Esophagus (tissue), 2 donors: Measurements from ENCODE around the gene CCDC91. TPM values are rescaled to one million over a fixed set of nuclear protein-coding genes. Genes with fewer than 3 reads are reported as not detected.

Source experiments
- H3K27ac ChIP-seq, 2 donors: one replicate each; pipeline ENCODE4 v1.5.1; 2013; ENCODE audit warnings: low read depth in 2 of 2, mild to moderate bottlenecking in 2 of 2, inconsistent platforms in 1 of 2, low read length in 1 of 2, moderate library complexity in 1 of 2
- H3K27me3 ChIP-seq, 2 donors: one replicate each; pipeline ENCODE4 v1.6.1; 2013; ENCODE audit warnings: low read length in 2 of 2, control low read depth in 1 of 2, mild to moderate bottlenecking in 1 of 2; ENCODE audit not compliant: insufficient read depth in 2 of 2, control insufficient read depth in 1 of 2
- H3K36me3 ChIP-seq, 2 donors: one replicate each; pipeline ENCODE4 v1.6.1; 2013; ENCODE audit warnings: low read length in 1 of 2; ENCODE audit not compliant: control insufficient read depth in 2 of 2, insufficient read depth in 2 of 2
- H3K4me1 ChIP-seq, 2 donors: one replicate each; pipeline ENCODE4 v1.6.1; 2013; ENCODE audit warnings: low read length in 1 of 2; ENCODE audit not compliant: control insufficient read depth in 2 of 2, insufficient read depth in 2 of 2
- H3K4me3 ChIP-seq, 2 donors: one replicate each; pipeline ENCODE4 v1.5.1; 2013; ENCODE audit warnings: low read length in 2 of 2, mild to moderate bottlenecking in 2 of 2, low read depth in 1 of 2, moderate library complexity in 1 of 2
- H3K9me3 ChIP-seq, 2 donors: one replicate each; pipeline ENCODE4 v1.6.1; 2013; ENCODE audit warnings: mild to moderate bottlenecking in 2 of 2, low read depth in 1 of 2, low read length in 1 of 2, moderate library complexity in 1 of 2; ENCODE audit not compliant: control insufficient read depth in 2 of 2, insufficient read depth in 1 of 2
- WGBS, 2 donors: extraction: QIAGEN DNeasy Blood & Tissue Kit; methylation state at CpG; one replicate each; pipeline ENCODE4 v1.1.7; 2013; 5-methylcytosine and 5-hydroxymethylcytosine counted together
- polyA plus RNA-seq, 2 donors: library from polyadenylated mRNA; stranded (reverse); fragments of 200-250 nt; gene quantifications; one replicate each; pipeline ENCODE4 v1.2.3, GENCODE V29; 2013
- donor health status: healthy with polysubstance abuse.
- donor health status: Bipolar disorder and iron deficiency.

Gene CCDC91
- polyA plus RNA-seq, 2 donors: 10.6 to 11.8 TPM

GRCh38 chr12:28507867-28508266 is 317.6 kb downstream of the CCDC91 start:
- 95 to 97% methylated on average over 3 of the region's 3 CpGs for WGBS, 2 donors
- Histone ChIP-seq H3K27ac (no peak overlapping the region), H3K27me3 (peaks cover 0 to 2% of the 10 kb centered on the region in 2 donors), H3K4me3 (no peak overlapping the region), H3K9me3 (no peaks in the 10 kb centered on the region), H3K36me3 (no peaks in the 10 kb centered on the region), H3K4me1 (no peaks in the 10 kb centered on the region)

- no peaks in the 10 kb centered on the region for H3K9me3 ChIP-seq
- H3K4me1 ChIP-seq: no peaks in the 10 kb centered on the region
- H3K27ac ChIP-seq: no peak overlapping the region
- H3K36me3 ChIP-seq: no peaks in the 10 kb centered on the region
- peaks cover 0 to 2% of the 10 kb centered on the region in 2 donors for H3K27me3 ChIP-seq
- 66 to 77% methylated on average over 6 of the region's 6 CpGs for WGBS, 2 donors
- H3K4me3 ChIP-seq: no peak overlapping the region
Observed at GRCh38 chr12:28512406-28512805, 322.1 kb downstream of the CCDC91 start.

- no peaks in the 10 kb centered on the region for H3K9me3 ChIP-seq
- H3K36me3 ChIP-seq: no peaks in the 10 kb centered on the region
- WGBS, 2 donors: 42 to 65% methylated on average over 1 of the region's 1 CpG
- no peak overlapping the region for H3K4me3 ChIP-seq
- H3K27me3 ChIP-seq: peaks cover 0 to 2% of the 10 kb centered on the region in 2 donors
- no peaks in the 10 kb centered on the region for H3K4me1 ChIP-seq
- H3K27ac ChIP-seq: no peak overlapping the region
Observed at GRCh38 chr12:28512876-28513275, 322.6 kb downstream of the CCDC91 start.

- Histone ChIP-seq H3K4me1 (no peaks in the 10 kb centered on the region), H3K27ac (no peak overlapping the region), H3K9me3 (no peaks in the 10 kb centered on the region), H3K36me3 (no peaks in the 10 kb centered on the region), H3K27me3 (peaks cover 0 to 2% of the 10 kb centered on the region in 2 donors), H3K4me3 (no peak overlapping the region)
- 93 to 94% methylated on average over 1 of the region's 1 CpG for WGBS, 2 donors
Observed at GRCh38 chr12:28513983-28514382, 323.7 kb downstream of the CCDC91 start.

- H3K4me3 ChIP-seq: no peak overlapping the region
- 18 to 43% methylated on average over 1 of the region's 1 CpG for WGBS, 2 donors
- no peak overlapping the region for H3K27ac ChIP-seq
- H3K27me3 ChIP-seq: no peaks in the 10 kb centered on the region
- no peaks in the 10 kb centered on the region for H3K4me1 ChIP-seq
- no peaks in the 10 kb centered on the region for H3K9me3 ChIP-seq
- no peaks in the 10 kb centered on the region for H3K36me3 ChIP-seq
Observed at GRCh38 chr12:28517101-28517500, 326.8 kb downstream of the CCDC91 start.

GRCh38 chr12:28527631-28528249 is 337.5 kb downstream of the CCDC91 start:
- Histone ChIP-seq H3K36me3 (no peaks in the 10 kb centered on the region), H3K27me3 (no peaks in the 10 kb centered on the region), H3K4me1 (peaks cover 0 to 4% of the 10 kb centered on the region in 2 donors), H3K27ac (no peak overlapping the region), H3K4me3 (no peak overlapping the region), H3K9me3 (no peaks in the 10 kb centered on the region)
- 78 to 93% methylated on average over 5 of the region's 5 CpGs for WGBS, 2 donors

- no peaks in the 10 kb centered on the region for H3K9me3 ChIP-seq
- H3K27me3 ChIP-seq: no peaks in the 10 kb centered on the region
- WGBS, 2 donors: 75 to 82% methylated on average over 2 of the region's 2 CpGs
- H3K36me3 ChIP-seq: no peaks in the 10 kb centered on the region
- H3K4me3 ChIP-seq: no peak overlapping the region
- H3K27ac ChIP-seq: no peak overlapping the region
- H3K4me1 ChIP-seq: no peaks in the 10 kb centered on the region
Observed at GRCh38 chr12:28535216-28535615, 345.0 kb downstream of the CCDC91 start.

- H3K36me3 ChIP-seq: no peaks in the 10 kb centered on the region
- H3K27me3 ChIP-seq: no peaks in the 10 kb centered on the region
- 83% methylated on average over 2 of the region's 2 CpGs for WGBS, 2 donors
- no peaks in the 10 kb centered on the region for H3K4me1 ChIP-seq
- H3K4me3 ChIP-seq: no peak overlapping the region
- no peak overlapping the region for H3K27ac ChIP-seq
- H3K9me3 ChIP-seq: no peaks in the 10 kb centered on the region
Observed at GRCh38 chr12:28536088-28536487, 345.8 kb downstream of the CCDC91 start.

- no peaks in the 10 kb centered on the region for H3K27me3 ChIP-seq
Observed at GRCh38 chr12:28537474-28537873, 347.2 kb downstream of the CCDC91 start.

GRCh38 chr12:28539691-28540323 is 349.6 kb downstream of the CCDC91 start:
- no peaks in the 10 kb centered on the region for H3K27me3 ChIP-seq
- no peak overlapping the region for H3K27ac ChIP-seq
- H3K9me3 ChIP-seq: no peaks in the 10 kb centered on the region
- no peaks in the 10 kb centered on the region for H3K36me3 ChIP-seq
- WGBS, 2 donors: 60 to 63% methylated on average over 4 of the region's 4 CpGs
- H3K4me3 ChIP-seq: no peak overlapping the region
- no peaks in the 10 kb centered on the region for H3K4me1 ChIP-seq

More at GRCh38 chr12:28537474-28537873, 347.2 kb downstream of the CCDC91 start:
- Histone ChIP-seq H3K27ac (no peak overlapping the region), H3K4me1 (no peaks in the 10 kb centered on the region), H3K9me3 (no peaks in the 10 kb centered on the region), H3K36me3 (no peaks in the 10 kb centered on the region), H3K4me3 (no peak overlapping the region)
- WGBS, 2 donors: 85 to 91% methylated on average over 1 of the region's 1 CpG
